ENCODE results near the gene APOB. TPM values are rescaled to one million over a fixed set of nuclear protein-coding genes. Genes with fewer than 3 reads are reported as not detected.

The APOB gene
- total and polyA plus RNA-seq, 2 of the 13 experiments (the other 11 are each of a cell fraction or from before 2014, with no cell fraction given), result 1,569 to 2,515 TPM

DNA sequence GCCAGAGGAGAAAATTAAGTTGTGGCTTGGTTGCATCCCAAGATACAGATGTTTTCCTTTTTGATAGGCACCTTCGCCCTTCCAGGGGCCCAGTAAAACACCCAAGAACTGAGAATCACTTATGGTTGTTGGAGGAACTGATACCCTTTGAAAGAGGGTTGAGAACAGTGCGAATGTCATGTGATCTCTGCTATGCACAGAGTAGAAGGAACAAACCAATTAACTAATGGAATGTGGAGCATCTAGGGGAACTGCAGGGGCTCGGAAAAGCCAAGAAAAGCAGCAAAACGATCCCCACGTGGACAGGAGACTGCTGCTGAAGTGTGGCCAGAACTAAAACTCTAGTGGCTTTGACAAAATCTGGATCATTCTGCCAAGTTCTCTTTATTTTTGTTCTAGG is 58.8 kb downstream of the APOB start:
- FAIRE-seq (no peak), ATAC-seq (no peak), DNase-seq (ENCODE audit: low spot score) (no peak)
- Histone ChIP-seq H3K36me3 (replicated peaks in 1 of 2; ENCODE audit: control insufficient read depth in 1 of 2, insufficient read depth in 2 of 2, low read length in 2 of 2) (no peaks in the 10 kb centered on the region), H3K27me3 (ENCODE audit: control insufficient read depth in 1 of 2, insufficient read depth in 2 of 2, low read length in 2 of 2) (peaks cover 2 to 18% of the 10 kb centered on the region in 2 experiments; a peak in 3 of 5 replicates), H3K9me3 (ENCODE audit: low read length) (no peaks in the 10 kb centered on the region), H3K4me2 (ENCODE audit: low read depth, low read length) (no peak overlapping the region), H3K4me1 (ENCODE audit: insufficient read depth, low read length) (no peaks in the 10 kb centered on the region), H2AFZ (ENCODE audit: low read length) (no peak overlapping the region), H4K20me1 (ENCODE audit: insufficient read depth, low read length) (no peaks in the 10 kb centered on the region), H3K27ac (ENCODE audit: extremely low read length, insufficient read depth, low read length) (no peak overlapping the region), H3K4me3 (replicated peaks in 1 of 3; ENCODE audit: insufficient read depth in 1 of 3, low read depth in 2 of 3, low read length in 3 of 3) (no peak overlapping the region), H3K9ac (ENCODE audit: insufficient read depth, low read depth, low read length) (no peak overlapping the region), H3K79me2 (ENCODE audit: insufficient read depth, low read length) (no peaks in the 10 kb centered on the region)
- TF ChIP-seq KMT2B (CRISPR knock-in tag; IDR thresholded peaks at IDR 0.05) (no peak), ZNF326 (CRISPR knock-in tag; IDR thresholded peaks at IDR 0.05; ENCODE audit: borderline replicate concordance) (no peak), U2AF2 (IDR thresholded peaks at IDR 0.05; ENCODE audit: low read depth, low read length) (no peak), ARNT2 (CRISPR knock-in tag; IDR thresholded peaks at IDR 0.05; ENCODE audit: low read depth) (no peak), IRF9 (CRISPR knock-in tag; IDR thresholded peaks at IDR 0.05; ENCODE audit: borderline replicate concordance) (no peak), ZSCAN21 (CRISPR knock-in tag; IDR thresholded peaks at IDR 0.05; ENCODE audit: borderline replicate concordance) (no peak), HMG20A (CRISPR knock-in tag; IDR thresholded peaks at IDR 0.05; ENCODE audit: borderline replicate concordance) (no peak), ZMAT3 (CRISPR knock-in tag; conservative IDR thresholded peaks at IDR 0.05) (no peak), ZBTB39 (CRISPR knock-in tag; IDR thresholded peaks at IDR 0.05) (no peak), ZUFSP (CRISPR knock-in tag; IDR thresholded peaks at IDR 0.05; ENCODE audit: borderline replicate concordance) (no peak), SALL1 (CRISPR knock-in tag; IDR thresholded peaks at IDR 0.05) (no peak), ZBTB21 (CRISPR knock-in tag; IDR thresholded peaks at IDR 0.05) (no peak), ZNF501 (CRISPR knock-in tag; IDR thresholded peaks at IDR 0.05) (no peak)
- TF ChIP-seq, protein P1, sequence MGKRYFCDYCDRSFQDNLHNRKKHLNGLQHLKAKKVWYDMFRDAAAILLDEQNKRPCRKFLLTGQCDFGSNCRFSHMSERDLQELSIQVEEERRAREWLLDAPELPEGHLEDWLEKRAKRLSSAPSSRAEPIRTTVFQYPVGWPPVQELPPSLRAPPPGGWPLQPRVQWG (CRISPR knock-in tag; IDR thresholded peaks at IDR 0.05; ENCODE audit: borderline replicate concordance, low read depth), result no peak
- 10% methylated on average over 5 of the region's 5 CpGs for WGBS (ENCODE audit: low lambda C conversion rate)
- ChIA-PET CTCF (ENCODE audit: low intra/inter-chr PET ratio, low total read pairs) (no interaction called here), POLR2A (no interaction called here)
- in situ Hi-C loops (cut with HindIII; ENCODE audit: extremely low pct_ligation_motif_present, low pct_unique_long_range_greater_than_20kb) (loop anchor here (25.0 kb wide), 1 partner anchor 598 kb away; no protein-coding TSS in a partner anchor), intact Hi-C loops (cut with micrococcal nuclease; ENCODE audit: unreplicated experiment) (no loop called here)
- BruUV-seq (replicated peaks), result no TSS peak

All from HepG2 (cell line).